GM12878 (cell line): ENCODE measurements around the gene SUMF1. TPM values are rescaled to one million over a fixed set of nuclear protein-coding genes. Genes with fewer than 3 reads are reported as not detected.

Source experiments
- ATAC-seq: fragments of 200-7000 bp; cut with Tn5 transposase; 3 replicates; pipeline ENCODE4 v1.9.1; 2020; ENCODE audit warnings: mild to moderate bottlenecking, moderate library complexity
- BruUV-seq: library from RNA; stranded (reverse); fragments of 400-500 nt; replicated peaks from 2 replicates; lab custom pipeline; 2021; lab: Mats Ljungman, UMichigan
- CTCF ChIA-PET: fragments of 300-600 bp; sonication (Branson Sonifier 250); formaldehyde crosslinking; extraction: SDS; loops from one replicate; lab custom pipeline; 2021; ENCODE audit warnings: inconsistent platforms; lab: Yijun Ruan, JAX
- POLR2A ChIA-PET: fragments of 350-600 bp; formaldehyde crosslinking; extraction: SDS; loops from one replicate; lab custom pipeline; 2021; ENCODE audit warnings: inconsistent platforms; lab: Charles Lee
- RAD21 ChIA-PET: fragments of 300-600 bp; sonication (Branson Sonifier 250); formaldehyde crosslinking; loops from one replicate; lab custom pipeline; 2023; ENCODE audit warnings: antibody characterized with exemption; ENCODE audit not compliant: unreplicated experiment; lab: Charles Lee
- SMC1A ChIA-PET: fragments of 300-600 bp; sonication (Branson Sonifier 250); formaldehyde crosslinking; loops from one replicate; lab custom pipeline; 2023; ENCODE audit not compliant: unreplicated experiment, uncharacterized antibody; lab: Charles Lee
- DNase-seq: peaks from one replicate; pipeline ENCODE4 v3.0.0-alpha.2; 2011; ENCODE audit warnings: low read depth, low spot score
- FAIRE-seq: peaks from 3 replicates; lab custom pipeline; 2011; peaks lifted over from hg19 to GRCh38; lab: Jason Lieb, UNC
- H2AFZ ChIP-seq: 2 replicates; pipeline ENCODE4 v1.6.0; 2011; ENCODE audit warnings: low read depth, low read length, control low read depth; ENCODE audit not compliant: control insufficient read depth
- H3K27ac ChIP-seq: 2 replicates; pipeline ENCODE4 v1.5.1; 2011; ENCODE audit warnings: control low read depth; ENCODE audit not compliant: control insufficient read depth, insufficient read depth
- H3K27me3 ChIP-seq, 2 experiments: replicated peaks in 1 of 2; 2 replicates each; pipeline versions ENCODE4 v1.6.0 to v1.6.1; 2011; ENCODE audit warnings: low read length in 1 of 2; ENCODE audit not compliant: control insufficient read depth in 2 of 2, insufficient read depth in 2 of 2
- H3K36me3 ChIP-seq, 2 experiments: 2 replicates each; pipeline ENCODE4 v1.5.1; 2011; ENCODE audit warnings: low read length in 1 of 2; ENCODE audit not compliant: control insufficient read depth in 2 of 2, insufficient read depth in 2 of 2
- H3K4me1 ChIP-seq: 2 replicates; pipeline ENCODE4 v1.6.1; 2011; ENCODE audit warnings: mild to moderate bottlenecking, low read length, moderate library complexity, mixed read lengths; ENCODE audit not compliant: control insufficient read depth, insufficient read depth
- H3K4me2 ChIP-seq: 2 replicates; pipeline ENCODE4 v1.6.0; 2011; ENCODE audit warnings: control low read depth; ENCODE audit not compliant: control insufficient read depth, insufficient read depth
- H3K4me3 ChIP-seq: fragments of 200-600 bp; sonication (generic); 2 replicates; pipeline ENCODE4 v1.5.1; 2016
- H3K79me2 ChIP-seq: 2 replicates; pipeline ENCODE4 v1.6.0; 2011; ENCODE audit warnings: low read length; ENCODE audit not compliant: control insufficient read depth, insufficient read depth
- H3K9ac ChIP-seq: 2 replicates; pipeline ENCODE4 v1.8.0; 2011; ENCODE audit warnings: low read length, control low read depth, mixed read lengths; ENCODE audit not compliant: control insufficient read depth, insufficient read depth
- H3K9me3 ChIP-seq: replicated peaks from 3 replicates; pipeline ENCODE4 v1.5.1; 2011; ENCODE audit warnings: mild to moderate bottlenecking, low read length; ENCODE audit not compliant: control insufficient read depth, insufficient read depth
- H4K20me1 ChIP-seq: 2 replicates; pipeline ENCODE4 v1.6.0; 2011; ENCODE audit not compliant: control insufficient read depth, insufficient read depth
- MTA3 ChIP-seq: IDR thresholded peaks from 2 replicates; pipeline ENCODE4 v1.6.1; 2012; ENCODE audit warnings: low read length, inconsistent platforms, borderline replicate concordance
- RFX5 ChIP-seq: IDR thresholded peaks from 2 replicates; pipeline ENCODE4 v1.6.1; 2011; ENCODE audit warnings: low read depth, low read length, improper control_type of control experiment
- SIX5 ChIP-seq: IDR thresholded peaks from 2 replicates; pipeline ENCODE4 v1.6.1; 2011; ENCODE audit warnings: mild to moderate bottlenecking, low read depth, low read length, moderate library complexity; ENCODE audit not compliant: severe bottlenecking
- SMAD5 ChIP-seq: IDR thresholded peaks from 2 replicates; pipeline ENCODE4 v1.6.1; 2016; ENCODE audit warnings: antibody characterized with exemption, low read depth
- SMC3 ChIP-seq: IDR thresholded peaks from 2 replicates; pipeline ENCODE4 v1.6.1; 2011; ENCODE audit warnings: low read length, improper control_type of control experiment, borderline replicate concordance
- YBX1 ChIP-seq: fragments of 450-650 bp; IDR thresholded peaks from 2 replicates; pipeline ENCODE4 v1.6.1; 2016; ENCODE audit warnings: antibody characterized with exemption
- ZNF622 ChIP-seq: fragments of 450-650 bp; IDR thresholded peaks from 2 replicates; pipeline ENCODE4 v1.6.1; 2017; ENCODE audit warnings: mild to moderate bottlenecking, inconsistent platforms
- ZZZ3 ChIP-seq: IDR thresholded peaks from 2 replicates; pipeline ENCODE4 v1.6.1; 2011; ENCODE audit warnings: low read depth; ENCODE audit not compliant: control insufficient read depth, insufficient read length
- WGBS: methylation state at CpG from one replicate; pipeline ENCODE4 v1.1.6; 2016; ENCODE audit warnings: low lambda C conversion rate; ENCODE audit not compliant: insufficient replicate concordance, insufficient coverage; ENCODE audit errors: missing lambda C conversion rate; 5-methylcytosine and 5-hydroxymethylcytosine counted together
- in situ Hi-C: fragments of 300-500 bp; cut with MboI; formaldehyde crosslinking; loops from 9 replicates; pipeline ENCODE4 v1.14.3; 2018; ENCODE audit warnings: mixed read lengths
- intact Hi-C: fragments of 100-400 bp; cut with micrococcal nuclease; formaldehyde crosslinking; loops from one replicate; pipeline ENCODE4 v1.14.2; 2022; ENCODE audit not compliant: unreplicated experiment
- polyA plus RNA-seq, 11 experiments: library from polyadenylated mRNA; depleted of rRNA in 4 of 11; unstranded in 6 of 11; stranded (reverse) in 5 of 11; fragments of >200 nt; fragmentation: Nextera tagmentation in 4 of 11; fragmentation: Illumina TruSeq in 1 of 11; extraction: Ambion mirVana in 4 of 11; extraction: Trizol in 1 of 11; gene quantifications; 1 replicate in 1 of 11; 2 replicates in 10 of 11; pipeline versions ENCODE4 v1.2.1 to v1.2.3, GENCODE V29; 2011 to 2016; ENCODE audit warnings: inconsistent platforms in 2 of 11, missing spikeins in 2 of 11, low read depth in 1 of 11
- total RNA-seq, 4 experiments: library from RNA; depleted of rRNA in 3 of 4; stranded (reverse); fragments of >200 nt in 3 of 4; fragmentation: Illumina TruSeq in 1 of 4; extraction: Trizol in 1 of 4; gene quantifications; 2 replicates each; pipeline versions ENCODE4 v1.2.1 to v1.2.3, GENCODE V29; 2013 to 2021
- TF ChIP-seq, protein P1 (sequence below): fragments of 450-650 bp; IDR thresholded peaks from 2 replicates; pipeline ENCODE4 v1.6.1; 2017; ENCODE audit warnings: borderline replicate concordance
- TF ChIP-seq, protein P2 (sequence below): fragments of 450-650 bp; IDR thresholded peaks from 2 replicates; pipeline ENCODE4 v1.6.1; 2017; ENCODE audit warnings: mild to moderate bottlenecking

The SUMF1 gene
- total and polyA plus RNA-seq, 10 of the 15 experiments (the other 5 are each of a cell fraction or from before 2014, with no cell fraction given), result 3.2 to 14.3 (median 8.5) TPM

DNA sequence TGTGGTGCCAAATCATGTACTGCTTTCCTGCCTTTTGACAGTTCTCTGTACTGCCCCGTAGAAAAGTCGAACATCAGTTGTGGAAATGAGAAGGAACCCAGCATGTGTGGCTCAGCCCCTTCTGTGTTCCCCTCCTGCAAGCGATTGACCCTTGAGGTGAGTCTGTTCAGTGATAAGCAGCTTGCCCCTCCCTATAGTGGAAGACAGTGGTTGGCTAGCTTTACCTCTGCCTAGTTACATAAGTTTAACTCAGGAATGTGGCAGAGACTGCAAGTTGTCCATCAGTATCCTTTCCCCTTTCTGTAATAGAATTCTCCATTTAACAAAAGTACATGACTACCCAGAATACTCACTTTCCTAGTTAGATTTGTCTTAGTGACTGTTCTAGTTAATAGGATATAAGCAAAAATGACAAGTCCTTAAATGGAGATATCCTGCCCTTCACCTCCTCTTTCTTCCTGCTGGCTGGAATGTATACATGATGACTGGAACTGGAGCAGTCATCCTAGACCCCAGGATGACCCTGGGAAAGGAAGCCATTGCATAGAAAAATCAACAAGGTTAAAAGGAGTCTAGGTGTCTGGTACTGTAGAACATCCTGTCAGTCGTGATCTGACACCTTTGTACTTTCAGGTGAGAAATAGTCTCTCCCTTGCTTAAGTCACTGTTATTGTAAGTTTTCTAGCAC is 153.3 kb downstream of the SUMF1 start:
- in situ Hi-C loops, result no loop called here
- Histone ChIP-seq H4K20me1 (no peaks in the 10 kb centered on the region), H3K9me3 (no peaks in the 10 kb centered on the region), H3K27ac (no peak overlapping the region), H2AFZ (no peak overlapping the region), H3K9ac (no peak overlapping the region), H3K4me1 (no peaks in the 10 kb centered on the region), H3K4me3 (no peak overlapping the region), H3K79me2 (no peaks in the 10 kb centered on the region), H3K27me3 (no peaks in the 10 kb centered on the region), H3K36me3 (peaks cover 0 to 3% of the 10 kb centered on the region in 2 experiments; a peak in 1 of 4 replicates), H3K4me2 (no peak overlapping the region)
- ChIA-PET POLR2A (no interaction called here), SMC1A (no interaction called here), CTCF (interaction anchor here (1.1 to 3.2 kb wide), 2 partner anchors 37 to 320 kb away, joined by 3 to 12 read pairs; no protein-coding TSS in a partner anchor), RAD21 (no interaction called here)
- intact Hi-C loops, result no loop called here
- FAIRE-seq (peak; percentile 7), ATAC-seq (no peak), DNase-seq (no peak)
- TF ChIP-seq MTA3 (no peak), YBX1 (no peak), SIX5 (no peak), ZZZ3 (no peak), RFX5 (no peak), SMC3 (no peak), ZNF622 (no peak), SMAD5 (no peak)
- TF ChIP-seq, protein P1, sequence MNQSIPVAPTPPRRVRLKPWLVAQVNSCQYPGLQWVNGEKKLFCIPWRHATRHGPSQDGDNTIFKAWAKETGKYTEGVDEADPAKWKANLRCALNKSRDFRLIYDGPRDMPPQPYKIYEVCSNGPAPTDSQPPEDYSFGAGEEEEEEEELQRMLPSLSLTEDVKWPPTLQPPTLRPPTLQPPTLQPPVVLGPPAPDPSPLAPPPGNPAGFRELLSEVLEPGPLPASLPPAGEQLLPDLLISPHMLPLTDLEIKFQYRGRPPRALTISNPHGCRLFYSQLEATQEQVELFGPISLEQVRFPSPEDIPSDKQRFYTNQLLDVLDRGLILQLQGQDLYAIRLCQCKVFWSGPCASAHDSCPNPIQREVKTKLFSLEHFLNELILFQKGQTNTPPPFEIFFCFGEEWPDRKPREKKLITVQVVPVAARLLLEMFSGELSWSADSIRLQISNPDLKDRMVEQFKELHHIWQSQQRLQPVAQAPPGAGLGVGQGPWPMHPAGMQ, result no peak
- TF ChIP-seq, protein P2, sequence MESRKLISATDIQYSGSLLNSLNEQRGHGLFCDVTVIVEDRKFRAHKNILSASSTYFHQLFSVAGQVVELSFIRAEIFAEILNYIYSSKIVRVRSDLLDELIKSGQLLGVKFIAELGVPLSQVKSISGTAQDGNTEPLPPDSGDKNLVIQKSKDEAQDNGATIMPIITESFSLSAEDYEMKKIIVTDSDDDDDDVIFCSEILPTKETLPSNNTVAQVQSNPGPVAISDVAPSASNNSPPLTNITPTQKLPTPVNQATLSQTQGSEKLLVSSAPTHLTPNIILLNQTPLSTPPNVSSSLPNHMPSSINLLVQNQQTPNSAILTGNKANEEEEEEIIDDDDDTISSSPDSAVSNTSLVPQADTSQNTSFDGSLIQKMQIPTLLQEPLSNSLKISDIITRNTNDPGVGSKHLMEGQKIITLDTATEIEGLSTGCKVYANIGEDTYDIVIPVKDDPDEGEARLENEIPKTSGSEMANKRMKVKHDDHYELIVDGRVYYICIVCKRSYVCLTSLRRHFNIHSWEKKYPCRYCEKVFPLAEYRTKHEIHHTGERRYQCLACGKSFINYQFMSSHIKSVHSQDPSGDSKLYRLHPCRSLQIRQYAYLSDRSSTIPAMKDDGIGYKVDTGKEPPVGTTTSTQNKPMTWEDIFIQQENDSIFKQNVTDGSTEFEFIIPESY, result no peak
- 75% methylated on average over 4 of the region's 4 CpGs for WGBS
- BruUV-seq, result no TSS peak
